RPMI7951 (cell line): ENCODE results near the gene PRR29. TPM values are rescaled to one million over a fixed set of nuclear protein-coding genes. Genes with fewer than 3 reads are reported as not detected.
A peak's percentile ranks its signal among the peaks of the same experiment; 100 is the strongest.
"Not testable (repeated sequence)": the region's sequence is repeated elsewhere in the genome, so short reads cannot be mapped to it uniquely, and the experiment has no call there.

Experiments used
- DNase-seq: peaks from one replicate; pipeline ENCODE4 v3.0.0-alpha.2; 2012; ENCODE audit warnings: low read depth
- total RNA-seq: library from RNA; depleted of rRNA; stranded (reverse); fragments of >200 nt; shearing (Covaris generic); gene quantifications from 2 replicates; pipeline ENCODE4 v1.2.3, GENCODE V29; 2014

Gene PRR29
- total RNA-seq, 1 experiment from 2014 or later = not detected

DNA sequence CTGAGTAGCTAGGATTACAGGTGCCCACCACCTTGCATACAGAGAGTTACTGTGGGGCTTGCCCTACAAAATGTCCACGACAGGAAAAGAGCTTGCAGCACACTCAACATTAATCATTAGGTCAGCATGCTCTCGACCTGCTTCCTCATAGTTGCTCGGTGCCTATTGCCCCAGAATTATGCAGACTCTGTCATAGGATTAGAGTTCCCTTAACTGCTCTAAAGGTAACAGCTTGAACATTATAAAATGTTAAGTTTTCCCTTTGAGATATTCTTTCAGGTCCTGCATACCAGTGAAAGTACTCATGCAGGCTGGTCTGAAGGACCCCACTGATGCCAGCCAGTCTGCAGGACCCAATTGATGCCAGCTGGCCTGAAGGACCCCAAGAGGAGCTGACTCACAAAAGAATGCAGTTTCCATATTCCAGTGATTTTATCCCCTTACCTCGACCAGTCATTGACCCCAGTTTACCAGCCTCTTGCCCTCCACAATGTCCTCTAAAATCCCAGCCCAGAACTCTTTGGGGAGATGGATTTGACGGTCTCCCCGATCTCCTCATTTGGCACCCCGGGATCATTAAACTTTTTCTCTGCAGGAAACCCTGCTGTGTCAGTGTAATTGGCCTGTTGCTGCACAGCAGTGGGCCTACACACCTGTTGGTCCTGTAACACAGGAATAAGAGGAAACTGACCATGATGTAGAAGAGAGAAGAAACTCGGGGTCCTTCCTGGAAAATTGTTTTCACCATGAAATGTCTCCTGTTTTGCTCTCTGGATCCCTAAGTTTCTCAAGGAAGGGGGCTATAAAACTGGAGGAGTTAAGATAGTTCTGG, 11.6 kb downstream of the PRR29 start:
- no peak for DNase-seq

DNA sequence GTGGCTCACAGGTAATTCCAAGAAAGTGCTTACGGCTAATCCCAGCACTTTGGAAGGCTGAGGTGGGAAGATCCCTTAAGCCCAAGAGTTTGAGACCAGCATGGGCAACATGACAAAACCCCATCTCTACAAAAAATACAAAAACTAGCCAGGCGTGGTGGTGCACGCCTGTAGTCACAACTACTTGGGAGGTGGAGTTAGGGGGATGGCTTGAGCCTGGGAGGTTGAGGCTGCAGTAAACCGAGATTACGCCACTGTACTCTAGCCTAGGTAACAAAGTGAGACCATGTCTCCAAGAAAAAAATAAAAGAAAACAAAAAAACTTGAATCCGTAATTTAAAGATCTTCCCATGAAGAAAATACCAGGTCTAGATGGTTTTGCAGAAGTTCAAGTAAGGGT, 17.3 kb downstream of the PRR29 start:
- no peak for DNase-seq

DNA sequence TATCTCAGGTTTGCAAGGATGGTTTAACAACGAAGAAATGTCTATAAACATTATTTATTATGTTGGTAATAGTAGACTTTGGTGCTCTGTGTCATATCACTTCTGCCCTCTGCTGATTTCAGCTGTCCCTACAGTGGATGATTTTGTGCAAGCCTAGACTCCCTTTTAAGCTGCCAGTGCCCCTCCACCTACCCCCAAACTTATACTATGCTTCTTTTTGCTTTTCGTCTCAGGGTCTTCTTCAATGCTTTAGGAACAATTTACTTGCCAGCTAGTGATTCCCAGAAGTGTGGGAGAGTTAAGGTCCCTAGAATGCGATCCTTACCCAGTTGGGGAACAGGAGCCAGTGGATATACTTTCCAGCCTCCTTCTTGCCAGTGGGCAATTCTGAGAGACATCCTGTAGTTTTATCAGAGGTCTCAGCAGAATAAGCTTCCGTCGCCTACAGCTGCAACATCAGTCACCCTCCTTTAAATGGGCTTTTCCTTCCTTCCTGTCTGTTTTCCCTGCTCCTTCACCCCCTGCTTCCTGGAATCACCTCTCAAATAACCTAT, 18.2 kb downstream of the PRR29 start:
- DNase-seq = no peak

DNA sequence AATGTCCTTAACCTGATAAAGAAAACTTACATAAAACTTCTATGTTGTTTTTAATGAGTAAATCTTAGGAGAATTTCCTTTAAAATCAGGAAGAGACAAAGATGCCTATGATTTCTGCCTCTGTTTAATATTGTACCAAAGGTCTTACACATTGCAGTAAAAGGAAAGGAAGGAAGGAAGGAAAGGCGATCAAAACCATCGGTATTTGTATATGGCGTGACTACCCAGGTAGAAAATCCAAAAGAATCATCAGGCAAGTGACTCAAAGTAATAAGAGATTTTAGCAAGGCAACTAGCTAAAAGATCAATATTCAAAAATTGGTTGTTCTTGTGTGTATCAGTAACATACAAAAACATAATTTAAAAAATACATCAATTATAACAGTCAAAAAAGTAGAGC, 18.8 kb downstream of the PRR29 start:
- DNase-seq = no peak

DNA sequence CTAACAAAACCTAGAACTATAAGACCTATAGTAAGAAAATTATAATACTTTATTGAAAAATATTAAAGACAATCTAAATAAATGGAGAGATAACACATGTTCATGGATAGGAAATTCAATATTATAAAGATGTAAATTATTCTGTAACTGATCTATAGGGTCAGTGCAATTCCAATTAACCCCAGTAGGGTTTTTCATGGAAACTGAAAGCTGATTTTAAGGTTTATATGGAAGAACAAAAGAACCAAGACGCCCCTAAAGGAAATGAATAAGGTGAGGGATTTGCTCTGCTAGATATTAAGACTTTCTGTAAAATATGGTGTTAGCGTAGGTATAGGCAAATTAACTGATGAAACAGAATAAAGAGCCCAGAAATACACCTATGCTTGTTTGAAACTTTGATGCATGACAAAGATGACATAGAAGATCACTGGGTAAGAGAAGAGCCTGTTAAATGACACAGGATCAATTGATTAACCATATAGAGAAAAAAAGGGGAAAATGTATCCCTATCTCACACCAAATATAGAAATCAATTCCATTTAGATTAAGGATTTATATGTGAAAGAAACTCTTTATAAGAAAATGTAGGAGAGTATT, 19.3 kb downstream of the PRR29 start:
- DNase-seq = no peak

DNA sequence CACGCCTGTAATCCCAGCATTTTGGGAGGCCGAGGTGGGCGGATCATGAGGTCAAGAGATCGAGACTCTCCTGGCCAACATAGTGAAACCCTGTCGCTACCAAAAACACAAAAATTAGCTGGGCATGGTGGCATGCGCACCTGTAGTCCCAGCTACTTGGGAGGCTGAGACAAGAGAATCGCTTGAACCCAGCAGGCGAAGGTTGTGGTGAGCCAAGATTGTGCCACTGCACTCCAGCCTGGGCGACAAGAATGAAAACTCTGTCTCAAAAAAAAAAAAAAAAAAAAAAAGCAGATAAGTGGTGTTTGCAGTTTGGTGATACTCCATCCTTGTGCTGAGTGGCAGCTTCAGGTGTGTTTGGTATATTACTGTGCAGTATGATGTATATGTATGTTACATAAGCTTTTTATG, 21.4 kb downstream of the PRR29 start:
- not testable (repeated sequence) for DNase-seq

DNA sequence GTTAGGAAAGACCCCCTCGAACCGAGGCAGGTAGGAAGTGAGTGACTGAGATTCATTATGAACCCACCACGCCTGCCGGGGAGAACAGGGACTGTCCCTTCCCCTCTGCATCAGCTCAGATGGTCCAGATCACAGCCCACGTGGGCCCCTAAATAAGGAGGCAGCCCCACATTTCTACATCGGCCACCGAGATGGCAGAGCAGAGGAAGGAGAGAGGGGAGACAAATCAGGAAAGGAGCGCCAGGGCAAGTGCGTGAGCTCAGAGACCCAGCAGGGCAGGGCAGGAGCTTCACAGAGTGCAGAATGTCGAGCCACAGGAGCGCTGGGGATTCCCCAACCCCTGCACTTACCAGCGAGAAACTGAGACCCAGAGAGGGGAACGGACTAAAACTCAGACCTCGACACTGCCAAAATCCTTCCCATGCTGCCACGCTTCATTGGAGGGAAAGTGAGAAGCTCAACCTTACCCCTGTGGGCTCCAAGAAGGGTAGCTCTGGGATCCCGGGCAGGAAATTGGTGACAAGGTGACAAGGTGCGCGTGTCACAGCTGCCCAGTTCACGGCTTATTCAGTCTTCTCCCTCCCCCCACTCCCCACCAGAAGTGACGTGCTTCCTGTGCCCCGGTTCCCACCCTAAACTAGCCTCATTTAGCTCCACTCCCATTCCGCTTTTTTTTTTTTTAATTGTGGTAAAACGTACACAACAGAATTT, 22.1 kb downstream of the PRR29 start, which contains the start of gene ICAM2:
Gene ICAM2, minus strand, starts transcription at position 578 of the 711 bp plus-strand sequence. CDS start 13,942 bp downstream, outside the sequence.
- DNase-seq = no peak

DNA sequence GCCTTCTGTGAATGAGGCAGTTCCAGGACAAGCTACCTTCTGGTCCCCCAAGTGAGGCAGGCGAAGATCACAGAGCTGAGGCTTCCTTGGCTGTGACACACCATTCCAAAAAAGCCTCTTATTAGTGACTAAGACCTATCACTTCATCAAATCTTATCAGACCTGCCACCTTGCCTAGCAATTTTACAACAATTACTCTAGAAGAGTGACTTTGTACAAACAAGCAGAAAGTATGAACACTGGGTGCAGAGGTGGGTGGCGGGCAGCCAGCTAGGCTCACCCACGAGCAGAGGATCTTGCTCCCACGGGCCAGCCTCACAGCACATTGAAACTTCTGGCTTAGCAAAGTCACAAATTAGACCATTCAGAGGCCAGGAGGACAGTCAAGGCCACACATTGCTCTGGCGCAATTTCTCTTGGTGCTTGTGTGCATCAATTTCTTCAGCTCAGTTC, 24.5 kb downstream of the PRR29 start:
- no peak for DNase-seq

DNA sequence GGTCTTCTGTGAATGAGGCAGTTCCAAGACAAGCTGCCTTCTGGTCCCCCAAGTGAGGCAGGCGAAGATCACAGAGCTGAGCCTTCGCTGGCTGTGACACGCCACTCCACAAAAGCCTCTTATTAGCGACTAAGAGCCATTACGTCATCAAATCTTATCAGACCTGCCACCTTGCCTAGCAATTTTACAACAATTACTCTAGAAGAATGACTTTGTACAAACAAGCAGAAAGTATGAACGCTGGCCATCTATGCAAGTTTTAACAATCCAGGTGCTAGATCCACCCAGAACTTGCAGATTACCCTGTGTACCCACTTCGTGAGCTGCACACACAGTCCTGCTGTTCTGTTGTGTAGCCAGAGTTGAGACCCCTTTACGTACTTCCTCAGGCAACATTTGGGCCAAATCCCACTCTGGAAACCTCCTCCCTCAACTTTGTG, 26.1 kb downstream of the PRR29 start:
- no peak for DNase-seq

DNA sequence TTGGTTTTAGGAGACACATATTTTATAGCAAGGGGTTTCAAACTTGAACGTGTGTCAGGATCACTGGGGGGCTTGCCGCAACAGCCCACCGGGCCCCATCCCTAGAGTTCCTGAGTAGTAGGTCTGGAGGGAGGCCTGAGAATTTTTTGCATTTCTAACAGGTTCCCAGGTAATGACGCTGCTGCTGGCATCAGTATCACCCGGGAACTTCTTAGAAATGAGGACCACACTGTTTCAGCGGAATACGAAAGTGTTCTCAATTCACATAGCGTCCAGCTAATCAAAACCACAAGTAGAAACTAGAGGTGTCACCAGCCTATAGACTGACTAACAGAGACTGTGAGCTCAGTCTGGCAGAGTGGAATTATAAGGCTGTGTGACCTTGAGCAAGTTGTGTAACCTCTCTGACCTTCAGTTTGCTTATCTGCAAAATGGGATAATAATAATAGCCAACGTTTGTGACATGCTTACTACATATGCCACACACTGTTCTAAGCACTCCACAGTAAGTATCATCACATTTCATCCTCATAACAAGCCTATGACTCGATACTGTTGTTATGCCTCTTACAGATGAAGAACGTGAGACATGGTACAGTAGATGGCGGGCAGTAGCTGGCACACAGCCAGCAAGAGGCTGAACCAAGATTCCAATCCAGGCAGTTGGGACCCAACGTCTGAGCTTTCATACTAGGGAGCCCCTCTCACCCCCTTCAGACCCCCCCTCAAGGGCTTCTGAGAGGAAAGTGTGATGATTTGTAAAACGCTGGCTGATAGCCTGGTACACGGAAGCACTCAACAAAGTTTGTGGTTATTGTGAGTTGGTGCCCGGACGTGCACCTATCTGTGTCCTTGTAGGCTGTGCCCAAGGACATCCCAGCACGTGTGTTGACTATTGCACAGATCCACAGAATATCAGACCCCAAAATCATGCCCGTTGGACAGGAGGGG, 26.9 kb downstream of the PRR29 start:
- no peak for DNase-seq

DNA sequence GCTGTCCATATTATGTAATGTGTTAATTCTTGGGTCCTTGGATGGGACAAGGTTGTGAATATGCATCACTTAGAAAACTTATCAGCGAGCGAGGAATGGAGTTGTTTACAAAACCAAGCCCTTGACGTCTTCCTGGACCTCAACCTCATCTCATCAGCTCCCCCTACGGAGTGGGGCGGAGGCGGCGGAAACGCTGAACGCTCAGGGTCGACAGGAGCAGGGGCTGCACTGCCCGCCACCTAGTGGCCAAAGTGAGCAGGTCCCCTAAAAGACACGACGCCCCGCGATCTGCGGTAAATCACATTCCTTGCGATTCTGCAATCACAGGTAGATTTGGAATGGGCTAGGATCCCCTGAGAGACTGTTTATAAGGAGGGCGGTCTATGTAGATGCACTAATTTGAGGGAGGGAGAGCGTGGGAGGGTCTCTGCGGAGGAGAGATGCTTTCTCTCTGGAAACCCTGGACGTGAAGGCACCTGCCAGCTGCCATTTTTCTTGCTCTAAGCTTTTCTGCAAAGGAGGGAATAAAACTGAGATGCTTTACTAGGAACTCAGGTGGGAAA, 27.7 kb downstream of the PRR29 start:
- DNase-seq = peak; percentile 58

DNA sequence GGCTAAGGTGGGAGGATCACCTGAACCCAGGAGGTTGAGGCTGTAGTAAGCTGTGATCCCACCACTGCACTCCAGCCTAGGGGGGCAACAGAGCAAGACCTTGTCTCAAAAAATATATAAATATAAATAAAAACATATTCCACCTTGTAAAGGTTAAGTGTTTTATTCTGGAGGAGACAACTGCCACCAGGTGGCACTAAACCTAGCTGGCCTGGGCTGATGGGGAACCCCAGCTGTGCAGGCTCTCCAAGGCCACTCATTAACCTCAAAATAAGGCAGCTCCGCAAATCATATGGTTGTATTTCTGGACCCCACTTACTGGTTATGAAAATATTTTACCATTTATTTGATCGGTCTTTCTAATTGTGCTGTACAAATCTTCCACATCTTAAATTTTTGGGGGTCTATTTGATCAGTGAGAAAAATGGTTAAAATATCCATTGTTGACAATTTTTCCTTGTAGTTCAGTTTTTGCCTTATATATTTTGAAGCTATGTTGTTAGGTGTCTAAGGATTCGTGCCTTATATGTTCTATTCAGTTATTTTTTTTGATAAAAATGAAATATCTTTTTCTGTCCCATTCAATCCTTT, 30.8 kb downstream of the PRR29 start:
- peak; percentile 53 for DNase-seq

DNA sequence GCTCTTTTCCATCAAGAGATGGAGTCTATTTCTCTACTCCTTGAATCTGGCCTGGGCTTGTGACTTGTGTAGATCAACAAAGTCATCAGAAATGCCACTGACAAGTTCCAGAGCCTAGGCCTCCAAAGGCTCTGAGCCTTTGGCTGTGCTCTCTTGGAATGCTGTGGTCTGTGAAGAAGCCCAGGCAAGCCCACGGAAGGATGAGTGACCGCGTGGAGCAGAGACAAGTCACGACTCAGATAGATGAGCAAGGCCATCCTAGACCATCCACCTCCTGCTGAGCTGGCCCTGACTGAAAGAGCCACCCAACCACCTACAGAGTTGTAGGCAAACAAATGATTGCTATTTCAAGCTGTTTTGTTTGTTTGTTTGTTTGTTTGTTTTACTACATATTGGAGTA, 33.9 kb downstream of the PRR29 start:
- DNase-seq = peak; percentile 15

DNA sequence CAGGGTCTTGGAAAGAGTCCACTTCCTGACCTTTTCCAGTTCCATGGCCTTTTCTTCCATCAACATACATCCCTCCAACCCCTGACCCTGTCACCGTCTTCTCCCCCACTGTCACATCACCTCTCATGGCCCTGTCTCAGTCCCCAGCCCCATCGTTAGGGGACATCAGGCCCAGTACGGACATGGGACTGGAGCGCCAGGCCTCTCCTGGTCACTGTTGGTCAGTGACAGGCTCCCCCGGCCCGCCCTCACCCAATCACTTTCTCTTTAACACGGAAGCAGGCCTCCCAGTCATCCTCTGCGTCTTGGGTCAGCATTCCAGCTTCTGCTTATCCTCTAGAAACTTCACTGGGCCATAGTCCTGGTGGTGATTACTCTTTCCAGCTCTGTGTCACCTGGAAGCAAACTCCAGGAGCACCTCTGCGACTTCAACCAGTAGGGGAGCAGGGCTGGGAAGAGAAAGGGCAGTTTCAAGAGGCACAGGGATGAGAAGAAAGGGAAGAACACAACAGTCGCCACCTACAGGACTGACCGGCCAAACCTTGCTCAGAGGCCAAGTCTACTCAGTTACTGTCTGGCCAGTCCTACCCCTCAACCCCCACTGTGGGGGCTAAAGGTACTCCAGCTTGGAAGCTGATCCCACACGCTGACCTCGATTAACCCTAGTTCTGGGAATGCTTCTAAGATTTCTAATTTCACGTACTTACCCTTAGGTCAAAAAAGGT, 38.2 kb downstream of the PRR29 start:
- no peak for DNase-seq

DNA sequence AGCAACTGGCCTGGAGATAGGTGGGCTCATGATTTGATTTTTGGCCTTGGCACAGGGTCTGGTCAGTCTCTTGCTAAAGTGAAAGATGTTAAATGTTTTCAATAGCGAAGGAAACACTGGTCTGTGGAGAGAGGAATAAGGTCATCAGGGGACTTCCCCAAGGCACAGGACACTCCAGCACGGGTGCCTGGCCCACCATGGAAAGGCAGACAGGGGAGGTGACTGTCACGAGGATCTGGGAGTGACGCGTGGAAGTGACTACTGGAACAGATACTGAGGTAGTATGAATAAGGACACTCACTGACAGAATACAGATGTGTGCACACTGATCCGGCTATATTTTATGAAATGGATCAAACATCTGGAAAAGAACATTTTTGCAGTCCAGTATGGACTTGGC, 39.0 kb downstream of the PRR29 start:
- no peak for DNase-seq

DNA sequence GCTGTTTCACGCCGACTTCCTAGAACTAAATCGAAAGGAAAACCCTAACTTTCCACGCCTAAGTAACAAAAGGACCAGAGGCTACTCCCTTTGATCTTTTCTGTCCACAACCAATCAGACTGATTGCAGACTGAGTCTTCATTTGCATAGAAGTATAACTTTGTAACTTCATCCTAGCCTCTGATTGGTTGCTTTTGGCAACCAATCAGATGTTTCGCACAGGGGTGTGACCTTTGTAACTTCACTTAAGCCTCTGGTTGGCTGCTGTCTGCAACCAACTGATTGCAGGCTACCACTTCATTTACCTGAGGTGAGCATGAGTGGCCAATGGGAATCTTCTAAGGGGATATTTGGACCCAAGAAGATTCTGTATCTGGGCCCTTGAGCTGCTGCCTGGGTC, 39.7 kb downstream of the PRR29 start:
- no peak for DNase-seq

DNA sequence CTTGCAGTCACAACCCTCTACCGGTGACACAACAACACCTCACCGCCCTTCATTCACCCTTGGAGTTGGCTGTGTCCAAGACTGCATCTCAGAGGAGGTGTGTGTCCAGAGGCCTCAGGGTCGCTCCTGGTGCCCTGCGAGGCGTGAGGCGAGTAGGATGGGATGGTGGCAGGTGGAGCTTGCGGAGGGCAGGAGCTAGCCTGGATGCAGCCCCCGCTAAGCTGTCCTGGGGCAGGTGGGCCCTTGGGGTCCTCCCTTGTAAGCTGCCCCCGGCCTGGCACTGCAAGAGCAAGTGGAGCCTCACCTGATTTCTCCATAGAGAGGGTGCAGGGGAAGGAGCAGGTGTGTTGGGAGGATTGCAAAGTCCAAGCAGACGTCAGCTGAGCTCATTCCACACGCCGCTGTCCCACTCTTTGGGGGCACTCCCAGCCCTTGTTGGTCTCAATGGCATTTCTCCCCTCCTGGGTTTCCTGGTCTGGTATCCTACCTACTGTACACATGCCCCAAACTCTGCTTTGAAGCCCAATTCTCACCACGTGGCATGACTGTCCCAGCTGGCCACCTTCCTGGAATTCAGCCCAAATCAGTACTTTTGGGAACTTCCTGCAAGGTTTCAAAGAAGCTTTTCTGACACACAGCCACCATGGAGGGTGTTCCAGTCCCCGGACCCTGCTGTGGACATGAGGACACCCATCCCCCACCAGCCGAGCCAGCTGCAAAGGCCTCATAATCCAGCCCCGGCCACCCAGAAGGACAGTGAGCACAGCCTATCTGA, 40.4 kb downstream of the PRR29 start:
- DNase-seq = no peak

DNA sequence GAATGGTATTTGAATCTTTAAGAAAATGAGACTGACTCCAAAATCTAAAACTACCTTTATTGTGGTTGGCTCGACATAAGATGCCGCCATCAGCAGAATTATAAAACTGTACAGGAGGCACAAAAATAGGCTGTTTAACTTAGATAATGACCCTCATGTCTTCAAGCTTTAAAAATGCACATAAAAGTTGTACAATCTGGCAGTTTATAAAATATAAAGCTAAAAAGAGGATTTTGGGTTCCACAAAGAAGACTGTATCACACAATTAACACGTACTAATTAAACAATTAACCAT, 40.9 kb downstream of the PRR29 start:
- DNase-seq = no peak

DNA sequence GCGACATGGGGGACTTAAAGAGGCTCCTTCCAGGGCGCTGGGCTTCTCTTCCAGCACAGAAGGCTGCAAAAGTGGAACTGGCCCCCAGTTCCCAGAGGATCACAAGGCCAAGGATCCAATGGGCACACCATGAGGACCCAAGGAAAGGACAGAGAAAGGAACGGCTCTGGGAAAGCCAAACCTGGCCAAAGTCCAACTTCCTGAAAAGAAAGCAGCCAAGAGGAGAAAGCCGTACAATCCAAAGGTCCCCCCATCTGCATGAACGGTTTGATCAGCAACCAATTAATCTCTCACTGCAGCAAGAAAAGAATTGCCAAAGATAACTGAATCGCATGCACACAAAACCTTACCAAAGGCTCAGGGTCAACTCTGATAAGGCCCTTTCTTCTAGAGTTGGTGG, 42.1 kb downstream of the PRR29 start:
- no peak for DNase-seq
